ENCODE data around the gene IMPA2. TPM values are rescaled to one million over a fixed set of nuclear protein-coding genes. Genes with fewer than 3 reads are reported as not detected.

Gene IMPA2
- total and polyA plus RNA-seq, 2 of the 4 experiments (the other 2 are of a cell fraction), result 5.4 to 5.5 TPM

GRCh38 chr18:12048010-12048826 is 66.9 kb downstream of the IMPA2 start (continued):
- TF ChIP-seq BHLHE40 (IDR thresholded peaks at IDR 0.05; ENCODE audit: low read depth, low read length) (no peak), POLR2A (IDR thresholded peaks at IDR 0.05; ENCODE audit: low read depth, low read length) (no peak), RFX5 (IDR thresholded peaks at IDR 0.05; ENCODE audit: low read depth, low read length) (no peak)

- Histone ChIP-seq H3K27me3 (ENCODE audit: control insufficient read depth, insufficient read depth, low read length) (no peaks in the 10 kb centered on the region), H3K79me1 (ENCODE audit: low read depth in 1 of 2, low read length in 2 of 2) (no peaks in the 10 kb centered on the region), H2BK120ac (ENCODE audit: low read depth, low read length) (peak overlapping the region; percentile 68; the same call in 1 of the 2 replicates), H2AFZ (replicated peaks; ENCODE audit: low read length, poor library complexity) (peak overlapping the region; percentile 91), H2AK5ac (ENCODE audit: low read depth, low read length) (peak overlapping the region; percentile 0; the same call in 1 of the 2 replicates), H4K8ac (ENCODE audit: low read depth in 2 of 2, low read length in 2 of 2) (peak overlapping the region in 1 of 2 experiments; percentile 24; a peak in 1 of 4 replicates), H3K9me3 (ENCODE audit: control insufficient read depth, insufficient read depth, low read length) (no peaks in the 10 kb centered on the region), H2BK5ac (ENCODE audit: low read depth, low read length, poor library complexity, severe bottlenecking) (peak overlapping the region; percentile 11), H3K27ac (ENCODE audit: insufficient read depth, low read length) (peak overlapping the region; percentile 2; the same call in 1 of the 2 replicates), H4K91ac (ENCODE audit: insufficient read depth, low read depth, low read length) (0 out of 2 replicates have a peak overlapping the region, but pooled peaks have one; percentile 17), H3K56ac (ENCODE audit: extremely low read depth, insufficient read depth, low read length) (no peak overlapping the region), H3K14ac (replicated peaks; ENCODE audit: low read depth, low read length) (no peak overlapping the region; the same call in 1 of the 2 replicates), H3K23ac (ENCODE audit: low read depth, low read length) (no peak overlapping the region), H3K4me2 (ENCODE audit: low read depth, low read length) (no peak overlapping the region; the same call in 1 of the 2 replicates), H4K20me1 (ENCODE audit: insufficient read depth, low read length) (no peaks in the 10 kb centered on the region; the same call in 1 of the 2 replicates), H3K18ac (ENCODE audit: low read depth, low read length) (peak overlapping the region; percentile 62; the same call in 1 of the 2 replicates), H3K4me1 (ENCODE audit: control insufficient read depth, insufficient read depth, low read length) (peaks cover 8% of the 10 kb centered on the region), H4K5ac (ENCODE audit: low read depth, low read length) (peak overlapping the region; percentile 34; the same call in 1 of the 2 replicates), H3K4ac (ENCODE audit: low read depth, low read length) (peak overlapping the region; percentile 3; the same call in 1 of the 2 replicates), H3K36me3 (ENCODE audit: control insufficient read depth, insufficient read depth, low read length) (no peaks in the 10 kb centered on the region), H3K9me1 (ENCODE audit: insufficient read depth, low read length) (no peaks in the 10 kb centered on the region), H3K9ac (ENCODE audit: low read depth, low read length) (no peak overlapping the region), H2BK15ac (ENCODE audit: low read depth, low read length) (peak overlapping the region; percentile 45; the same call in 1 of the 3 replicates), H2BK20ac (ENCODE audit: low read depth, low read length) (peak overlapping the region; percentile 60; the same call in 1 of the 2 replicates), H3K4me3 (ENCODE audit: insufficient read depth, low read depth, low read length) (no peak overlapping the region), H2AK9ac (replicated peaks; ENCODE audit: low read depth, low read length, poor library complexity) (peak overlapping the region; percentile 33)
- WGBS, 2 experiments (ENCODE audit: extremely low coverage in 2 of 2, insufficient read length in 1 of 2), result no CpG with 5 or more reads among the region's 2 CpGs
- peak; percentile 67 for ATAC-seq (ENCODE audit: low read depth)
- BruUV-seq (replicated peaks), result no TSS peak
- ChIA-PET CTCF (no interaction called here), POLR2A (ENCODE audit: unreplicated experiment) (no interaction called here)
- intact Hi-C loops (cut with micrococcal nuclease), result loop anchor here (10.0 kb wide), 1 partner anchor 186 kb away; no protein-coding TSS in a partner anchor
- peak; percentile 80 for DNase-seq
- dilution Hi-C loops (cut with HindIII; ENCODE audit: low sequenced_read_pairs, unreplicated experiment), result no loop called here
- in situ Hi-C loops (cut with MboI; ENCODE audit: low sequenced_read_pairs), result no loop called here
- TF ChIP-seq SMC3 (IDR thresholded peaks at IDR 0.05; ENCODE audit: low read depth, low read length) (no peak), MAFK (IDR thresholded peaks at IDR 0.05; ENCODE audit: low read depth, low read length) (peak; percentile 67), BHLHE40 (IDR thresholded peaks at IDR 0.05; ENCODE audit: low read depth, low read length) (peak; percentile 30; the same call in 1 of the 2 replicates)
These were observed 67.5 kb downstream of the IMPA2 start for GRCh38 chr18:12048827-12049175.
